Measurements from ENCODE around the gene OSBPL5.

DNA sequence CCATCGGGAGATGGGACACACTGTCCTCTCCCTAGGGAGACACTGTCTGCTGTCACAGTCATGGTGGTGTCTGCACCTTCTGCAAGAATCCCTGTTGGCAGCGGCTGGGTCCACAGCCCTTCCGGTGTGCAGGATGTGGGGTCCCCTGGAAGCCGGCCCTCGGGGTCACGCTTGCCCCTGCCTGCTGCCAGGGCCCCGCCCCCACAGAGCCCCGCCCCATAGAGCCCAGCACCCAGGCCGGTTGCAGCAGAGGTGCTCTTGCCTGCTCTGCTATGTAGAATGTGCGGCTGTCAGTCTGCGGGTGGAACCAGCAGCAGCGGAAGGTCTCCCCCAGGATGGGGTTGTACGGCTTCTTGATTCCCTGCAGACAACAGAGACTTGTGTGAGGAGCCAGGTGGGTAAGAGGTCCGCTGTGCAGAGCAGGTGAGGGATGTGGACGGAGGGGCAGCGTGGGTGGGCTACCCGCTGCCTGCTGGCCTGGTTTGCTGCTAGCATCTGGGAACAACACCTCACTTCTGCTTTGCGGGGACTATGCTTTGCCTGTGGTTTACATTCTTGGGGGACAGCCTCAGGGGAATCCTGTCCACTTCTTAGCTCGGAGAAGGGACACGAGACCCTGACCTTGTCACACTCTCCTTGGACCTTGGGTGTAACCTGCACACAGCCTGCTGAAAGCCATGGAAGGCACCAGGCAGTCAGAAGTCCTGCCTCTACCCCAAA is 63.0 kb downstream of the OSBPL5 start:
- no peak for TF ChIP-seq EP300 (IDR thresholded peaks at IDR 0.05)
- TF ChIP-seq, protein P1, sequence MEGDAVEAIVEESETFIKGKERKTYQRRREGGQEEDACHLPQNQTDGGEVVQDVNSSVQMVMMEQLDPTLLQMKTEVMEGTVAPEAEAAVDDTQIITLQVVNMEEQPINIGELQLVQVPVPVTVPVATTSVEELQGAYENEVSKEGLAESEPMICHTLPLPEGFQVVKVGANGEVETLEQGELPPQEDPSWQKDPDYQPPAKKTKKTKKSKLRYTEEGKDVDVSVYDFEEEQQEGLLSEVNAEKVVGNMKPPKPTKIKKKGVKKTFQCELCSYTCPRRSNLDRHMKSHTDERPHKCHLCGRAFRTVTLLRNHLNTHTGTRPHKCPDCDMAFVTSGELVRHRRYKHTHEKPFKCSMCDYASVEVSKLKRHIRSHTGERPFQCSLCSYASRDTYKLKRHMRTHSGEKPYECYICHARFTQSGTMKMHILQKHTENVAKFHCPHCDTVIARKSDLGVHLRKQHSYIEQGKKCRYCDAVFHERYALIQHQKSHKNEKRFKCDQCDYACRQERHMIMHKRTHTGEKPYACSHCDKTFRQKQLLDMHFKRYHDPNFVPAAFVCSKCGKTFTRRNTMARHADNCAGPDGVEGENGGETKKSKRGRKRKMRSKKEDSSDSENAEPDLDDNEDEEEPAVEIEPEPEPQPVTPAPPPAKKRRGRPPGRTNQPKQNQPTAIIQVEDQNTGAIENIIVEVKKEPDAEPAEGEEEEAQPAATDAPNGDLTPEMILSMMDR (IDR thresholded peaks at IDR 0.05) = no peak

Measured in stomach (tissue), 4 donors.